Keratinocyte (primary cell): ENCODE results near the gene GSKIP. TPM values are rescaled to one million over a fixed set of nuclear protein-coding genes. Genes with fewer than 3 reads are reported as not detected.

Source experiments
- DNase-seq: peaks from one replicate; pipeline ENCODE4 v3.0.0-alpha.2; 2011; ENCODE audit warnings: low read depth, missing footprints, low spot score
- FAIRE-seq: peaks from 2 replicates; lab custom pipeline; 2011; peaks lifted over from hg19 to GRCh38; lab: Jason Lieb, UNC
- H2AFZ ChIP-seq: 2 replicates; pipeline ENCODE4 v1.6.0; 2012; ENCODE audit warnings: low read length, control low read depth, inconsistent platforms; ENCODE audit not compliant: control insufficient read depth
- H3K27ac ChIP-seq: 2 replicates; pipeline ENCODE4 v1.5.1; 2011; ENCODE audit warnings: low read length; ENCODE audit not compliant: control insufficient read depth, insufficient read depth
- H3K27me3 ChIP-seq: 3 replicates; pipeline ENCODE4 v1.6.0; 2011; ENCODE audit warnings: low read length; ENCODE audit not compliant: control insufficient read depth, insufficient read depth; ENCODE audit errors: extremely low read depth
- H3K36me3 ChIP-seq, 2 experiments: 2 replicates in 1 of 2; 3 replicates in 1 of 2; pipeline ENCODE4 v1.5.1; 2011; ENCODE audit warnings: low read length in 2 of 2, mild to moderate bottlenecking in 1 of 2; ENCODE audit not compliant: control insufficient read depth in 2 of 2, insufficient read depth in 2 of 2; ENCODE audit errors: extremely low read depth in 1 of 2
- H3K4me1 ChIP-seq: 3 replicates; pipeline ENCODE4 v1.5.1; 2011; ENCODE audit warnings: low read length; ENCODE audit not compliant: control insufficient read depth, insufficient read depth; ENCODE audit errors: extremely low read depth
- H3K4me2 ChIP-seq: 3 replicates; pipeline ENCODE4 v1.6.0; 2011; ENCODE audit warnings: low read depth, low read length; ENCODE audit not compliant: control insufficient read depth, insufficient read depth; ENCODE audit errors: extremely low read depth
- H3K4me3 ChIP-seq, 3 experiments: fragments of 200-600 bp in 1 of 3; sonication (generic) in 1 of 3; 2 replicates in 2 of 3; 3 replicates in 1 of 3; pipeline ENCODE4 v1.5.1; 2011 to 2016; ENCODE audit warnings: low read length in 3 of 3, mild to moderate bottlenecking in 3 of 3, control low read depth in 2 of 3, inconsistent platforms in 1 of 3, low read depth in 1 of 3, mixed read lengths in 1 of 3, mixed run types in 1 of 3, moderate library complexity in 1 of 3; ENCODE audit not compliant: control insufficient read depth in 2 of 3, insufficient read depth in 2 of 3; ENCODE audit errors: extremely low read depth in 1 of 3
- H3K79me2 ChIP-seq: 2 replicates; pipeline ENCODE4 v1.6.0; 2012; ENCODE audit warnings: low read length; ENCODE audit not compliant: control insufficient read depth, insufficient read depth
- H3K9ac ChIP-seq: 3 replicates; pipeline ENCODE4 v1.6.0; 2011; ENCODE audit warnings: low read length; ENCODE audit not compliant: control insufficient read depth, insufficient read depth; ENCODE audit errors: extremely low read depth
- H3K9me1 ChIP-seq: 3 replicates; pipeline ENCODE4 v1.6.0; 2011; ENCODE audit warnings: low read length; ENCODE audit not compliant: control insufficient read depth, insufficient read depth; ENCODE audit errors: extremely low read depth
- H3K9me3 ChIP-seq: 2 replicates; pipeline ENCODE4 v1.5.1; 2012; ENCODE audit warnings: low read depth, low read length; ENCODE audit not compliant: control insufficient read depth
- H4K20me1 ChIP-seq: 3 replicates; pipeline ENCODE4 v1.6.0; 2011; ENCODE audit warnings: low read length; ENCODE audit not compliant: control insufficient read depth, insufficient read depth; ENCODE audit errors: extremely low read depth
- CTCF ChIP-seq, 3 experiments: IDR thresholded peaks in 1 of 3; conservative IDR thresholded peaks in 1 of 3; optimal IDR thresholded peaks in 1 of 3; 2 replicates in 2 of 3; 3 replicates in 1 of 3; pipeline versions ENCODE3 to v1.5.1; 2011; ENCODE audit warnings: low read length in 3 of 3, mild to moderate bottlenecking in 3 of 3, moderate library complexity in 2 of 3, control low read depth in 1 of 3, inconsistent platforms in 1 of 3; ENCODE audit not compliant: insufficient read depth in 2 of 3; ENCODE audit errors: extremely low read depth in 1 of 3
- EZH2 ChIP-seq: IDR thresholded peaks from one replicate; pipeline ENCODE4 v1.6.1; 2012; ENCODE audit warnings: inconsistent platforms, mild to moderate bottlenecking, low read length, moderate library complexity
- dilution Hi-C: fragments of 300-500 bp; cut with MboI; formaldehyde crosslinking; loops from one replicate; pipeline ENCODE4 v1.7.0; 2020; ENCODE audit warnings: low sequenced_read_pairs; ENCODE audit not compliant: extremely low pct_ligation_motif_present
- polyA plus RNA-seq, 5 experiments: library from polyadenylated mRNA; depleted of rRNA in 3 of 5; stranded (reverse) in 3 of 5; stranded (forward) in 1 of 5; unstranded in 1 of 5; fragments of >200 nt; gene quantifications; 1 replicate in 1 of 5; 2 replicates in 3 of 5; 3 replicates in 1 of 5; pipeline versions ENCODE4 v1.2.1 to v1.2.3, GENCODE V29; 2011 to 2012; ENCODE audit warnings: missing spikeins in 2 of 5, low read depth in 1 of 5, low replicate concordance in 1 of 5

The GSKIP gene
- polyA plus RNA-seq, 1 donor (not counting 4 experiments of a cell fraction or from before 2014, with no cell fraction given) = 51.1 TPM

GRCh38 chr14:96421236-96421635, 57.9 kb downstream of the GSKIP start:
- no peak overlapping the region for H3K4me3 ChIP-seq
- no peaks in the 10 kb centered on the region for H4K20me1 ChIP-seq
- H3K79me2 ChIP-seq = no peaks in the 10 kb centered on the region
- H3K9me1 ChIP-seq = no peaks in the 10 kb centered on the region
- H3K27me3 ChIP-seq = no peaks in the 10 kb centered on the region
- dilution Hi-C loops = no loop called here
- H3K4me2 ChIP-seq = no peak overlapping the region
- H3K36me3 ChIP-seq = no peaks in the 10 kb centered on the region
- no peak overlapping the region for H3K9ac ChIP-seq
- TF ChIP-seq EZH2 = no peak
- no peak for TF ChIP-seq CTCF (optimal IDR thresholded peaks at IDR 0.05 in 1 of 3, IDR thresholded peaks at IDR 0.05 in 1 of 3, conservative IDR thresholded peaks at IDR 0.05 in 1 of 3; ENCODE audit: extremely low read depth in 1 of 3, insufficient read depth in 2 of 3, low read length in 3 of 3)
- H2AFZ ChIP-seq = no peak overlapping the region
- no peak overlapping the region for H3K27ac ChIP-seq
- DNase-seq (no peak), FAIRE-seq (no peak)
- H3K4me1 ChIP-seq = peaks cover 6% of the 10 kb centered on the region
- H3K9me3 ChIP-seq = no peaks in the 10 kb centered on the region

GRCh38 chr14:96422992-96423391, 59.7 kb downstream of the GSKIP start:
- Histone ChIP-seq H3K4me1 (peaks cover 6% of the 10 kb centered on the region), H3K36me3 (no peaks in the 10 kb centered on the region), H2AFZ (no peak overlapping the region), H3K27me3 (no peaks in the 10 kb centered on the region), H3K4me3 (no peak overlapping the region), H3K4me2 (no peak overlapping the region), H3K9me1 (no peaks in the 10 kb centered on the region), H3K79me2 (no peaks in the 10 kb centered on the region), H3K9ac (no peak overlapping the region), H4K20me1 (no peaks in the 10 kb centered on the region), H3K27ac (no peak overlapping the region), H3K9me3 (no peaks in the 10 kb centered on the region)
- no peak for DNase-seq
- no peak for TF ChIP-seq CTCF (optimal IDR thresholded peaks at IDR 0.05 in 1 of 3, IDR thresholded peaks at IDR 0.05 in 1 of 3, conservative IDR thresholded peaks at IDR 0.05 in 1 of 3; ENCODE audit: extremely low read depth in 1 of 3, insufficient read depth in 2 of 3, low read length in 3 of 3)
- TF ChIP-seq EZH2 = no peak
- no peak for FAIRE-seq
- dilution Hi-C loops = no loop called here
